HG02938 (cell line): ENCODE results near the gene PCNX3.
"Not testable (repeated sequence)": the region's sequence is repeated elsewhere in the genome, so short reads cannot be mapped to it uniquely, and the experiment has no call there.

Experiments
- ATAC-seq: cut with Tn5 transposase; IDR thresholded peaks from one replicate; pipeline ENCODE4 v1.9.1; 2021; ENCODE audit warnings: mild to moderate bottlenecking, moderate library complexity; ENCODE audit not compliant: unreplicated experiment

PCNX3 gene

DNA sequence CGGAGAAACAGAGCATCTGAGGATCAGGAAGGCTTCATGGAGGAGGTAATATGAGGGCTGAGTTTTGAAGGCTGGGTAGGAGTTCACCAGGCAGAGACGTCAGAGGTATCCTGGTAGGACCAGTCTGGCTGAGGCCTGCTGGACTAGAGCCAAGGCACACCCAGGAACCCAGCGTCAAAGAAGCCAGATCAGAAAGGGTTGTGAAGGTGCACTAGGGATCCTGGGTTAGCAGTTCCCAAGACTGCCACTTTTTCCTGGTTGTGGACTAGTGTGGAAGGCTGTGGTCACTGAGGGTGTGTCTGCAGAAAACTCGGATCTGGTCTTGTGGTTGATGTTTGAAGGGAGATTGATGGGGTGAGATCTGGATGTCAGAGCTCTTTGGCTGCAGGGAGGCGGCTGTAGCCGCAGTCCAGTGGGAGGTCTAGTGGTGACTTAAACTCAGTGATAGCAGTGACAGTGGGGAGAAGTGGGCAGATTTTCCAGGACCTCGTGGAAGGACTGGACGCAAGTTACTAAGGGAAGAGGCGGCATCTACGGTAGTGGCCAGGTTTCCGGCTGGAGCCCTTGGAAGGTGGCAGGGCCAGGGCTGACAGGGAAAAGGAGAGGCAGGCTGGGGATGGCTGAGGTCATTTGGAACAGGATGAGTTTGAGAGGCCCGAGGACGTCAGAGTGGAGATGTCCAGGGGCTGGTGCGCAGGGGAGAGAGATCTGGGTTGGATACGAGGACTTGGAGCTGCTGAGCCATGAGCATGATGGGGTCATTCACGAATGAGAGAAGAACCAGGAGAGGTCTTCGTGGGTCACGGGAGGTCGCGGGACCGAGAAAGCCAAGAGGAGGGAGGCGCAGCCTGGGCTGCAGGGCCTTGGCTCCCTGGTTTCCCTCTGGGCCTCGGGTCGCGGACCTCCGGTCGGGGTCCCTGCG lies 36.3 kb downstream of the PCNX3 start:
- no peak for ATAC-seq

DNA sequence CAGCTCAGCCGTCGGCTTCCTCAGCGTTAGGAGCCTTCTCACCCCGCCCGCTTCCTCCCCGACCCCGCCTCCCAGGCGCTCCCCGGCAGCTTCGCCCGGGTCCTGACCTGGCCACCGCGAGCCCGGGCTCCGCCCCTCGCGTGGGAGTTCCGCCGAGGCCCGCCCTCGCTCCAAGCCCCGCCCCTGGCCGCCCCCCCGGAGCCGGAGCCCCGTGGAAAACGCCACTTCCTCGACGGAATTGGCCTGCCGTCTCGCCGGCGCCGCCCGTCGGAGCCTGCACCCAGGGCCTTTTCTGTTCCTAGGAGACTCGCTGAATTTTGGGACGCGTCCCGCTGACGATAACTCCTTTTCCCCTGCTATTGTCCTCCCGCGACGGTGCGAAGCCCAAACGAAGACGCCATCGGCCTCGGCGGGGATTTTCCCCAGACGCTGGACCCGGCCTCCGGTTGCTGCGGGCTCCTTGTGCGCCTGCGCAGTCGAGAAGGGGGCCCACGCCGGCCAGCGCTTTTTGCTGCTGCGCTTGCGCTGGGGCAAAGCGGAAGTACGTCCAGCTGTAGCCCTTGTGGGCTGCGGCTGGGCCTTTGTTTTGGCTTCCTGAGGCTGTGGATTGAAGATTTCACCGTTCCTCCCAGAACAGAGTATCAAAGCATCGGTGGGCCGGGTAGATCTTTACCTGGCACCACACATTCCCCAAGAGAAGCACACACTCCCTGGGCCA lies 37.1 kb downstream of the PCNX3 start:
- ATAC-seq = peak; percentile 56

DNA sequence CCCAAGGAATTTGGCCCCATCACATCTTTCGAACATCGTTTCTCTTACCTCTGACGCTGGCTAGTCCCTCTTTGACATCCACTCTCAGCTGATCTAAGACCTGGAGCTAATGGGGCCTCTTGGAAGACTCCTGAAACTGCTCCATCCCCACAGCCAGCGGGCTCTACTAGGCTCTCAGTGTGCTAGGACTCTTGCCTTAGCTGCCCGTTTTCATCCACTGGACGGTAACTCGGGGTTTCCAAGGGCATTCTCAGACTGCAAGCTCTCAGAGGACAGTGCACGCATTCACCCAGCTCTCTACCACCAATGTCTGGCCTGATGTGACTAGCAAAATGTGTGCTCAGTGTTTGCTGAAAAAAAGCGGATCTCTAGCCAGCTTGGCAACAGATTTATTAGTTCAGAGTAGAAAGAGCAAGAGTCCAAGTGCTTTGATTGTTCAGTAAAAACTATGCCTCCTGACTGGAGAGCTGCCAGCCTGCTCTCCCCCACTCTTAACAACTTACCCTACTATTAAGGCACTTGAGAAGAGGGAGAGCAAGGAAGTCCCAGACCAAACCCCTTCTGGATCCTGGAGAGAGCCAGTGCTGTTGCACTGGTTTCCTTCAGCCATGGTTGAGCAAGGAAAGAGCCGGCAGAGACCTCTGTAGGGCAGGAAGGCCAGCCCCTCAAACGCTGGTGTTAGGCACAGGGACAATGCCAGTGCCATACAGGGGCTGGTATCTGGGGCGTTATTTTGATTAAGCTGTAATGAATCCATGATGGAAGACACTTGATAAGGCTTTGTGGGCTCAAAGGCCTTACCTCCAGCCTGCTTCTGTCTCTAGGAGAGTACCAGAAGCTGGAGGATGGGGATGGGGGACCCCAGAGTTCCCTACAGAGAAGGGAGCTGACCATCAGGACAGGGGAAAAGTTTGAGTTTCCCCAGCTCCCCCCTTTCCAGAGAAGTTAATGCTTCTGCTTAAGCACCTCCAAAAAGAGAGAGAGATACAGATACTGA lies 38.0 kb downstream of the PCNX3 start:
- no peak for ATAC-seq

DNA sequence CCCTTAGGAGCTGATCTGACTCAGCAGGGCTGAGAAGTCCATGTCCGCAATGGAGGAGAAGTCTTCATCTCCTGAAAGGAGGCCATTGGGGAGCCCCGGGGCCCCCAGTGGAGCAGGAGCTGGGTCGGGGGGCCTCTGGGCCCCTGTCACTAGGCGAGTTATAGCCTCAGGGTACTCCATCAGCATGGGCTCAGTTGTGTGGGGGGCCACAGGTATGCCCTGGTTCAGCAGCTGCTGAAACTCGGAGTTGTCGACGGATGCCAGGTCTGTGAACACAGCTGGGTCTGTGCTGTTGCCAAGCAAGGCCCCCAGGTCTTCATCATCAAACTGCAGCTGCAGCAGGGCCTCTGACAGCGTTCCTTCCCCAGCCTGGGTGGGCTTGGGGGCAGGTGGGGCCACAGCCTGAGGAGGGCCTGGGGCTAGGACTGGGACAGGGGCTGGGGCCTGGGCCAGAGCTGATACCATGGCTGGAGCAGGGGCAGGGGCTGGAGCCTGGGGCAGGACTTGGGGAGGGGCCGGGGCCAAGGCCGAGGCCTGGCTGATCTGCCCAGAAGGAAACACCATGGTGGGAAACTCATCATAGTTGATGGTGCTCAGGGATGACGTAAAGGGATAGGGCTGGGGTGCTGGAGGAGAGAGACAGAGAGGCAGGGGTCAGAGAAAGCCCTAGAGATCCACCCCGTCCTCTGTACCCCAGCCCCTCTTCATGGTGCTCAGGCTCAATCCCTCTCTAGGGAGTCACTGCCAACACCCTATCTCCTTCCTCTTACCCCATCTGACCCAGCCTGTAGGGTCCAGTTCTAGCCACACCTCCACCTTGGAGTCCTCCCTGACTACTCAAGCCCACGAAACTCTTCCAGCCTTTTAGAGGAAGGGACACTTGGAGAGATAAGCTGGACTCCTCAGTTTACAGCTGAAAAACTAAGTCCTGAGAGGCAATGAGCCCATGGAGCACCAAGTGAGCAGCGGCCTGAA lies 39.1 kb downstream of the PCNX3 start:
- no peak for ATAC-seq

DNA sequence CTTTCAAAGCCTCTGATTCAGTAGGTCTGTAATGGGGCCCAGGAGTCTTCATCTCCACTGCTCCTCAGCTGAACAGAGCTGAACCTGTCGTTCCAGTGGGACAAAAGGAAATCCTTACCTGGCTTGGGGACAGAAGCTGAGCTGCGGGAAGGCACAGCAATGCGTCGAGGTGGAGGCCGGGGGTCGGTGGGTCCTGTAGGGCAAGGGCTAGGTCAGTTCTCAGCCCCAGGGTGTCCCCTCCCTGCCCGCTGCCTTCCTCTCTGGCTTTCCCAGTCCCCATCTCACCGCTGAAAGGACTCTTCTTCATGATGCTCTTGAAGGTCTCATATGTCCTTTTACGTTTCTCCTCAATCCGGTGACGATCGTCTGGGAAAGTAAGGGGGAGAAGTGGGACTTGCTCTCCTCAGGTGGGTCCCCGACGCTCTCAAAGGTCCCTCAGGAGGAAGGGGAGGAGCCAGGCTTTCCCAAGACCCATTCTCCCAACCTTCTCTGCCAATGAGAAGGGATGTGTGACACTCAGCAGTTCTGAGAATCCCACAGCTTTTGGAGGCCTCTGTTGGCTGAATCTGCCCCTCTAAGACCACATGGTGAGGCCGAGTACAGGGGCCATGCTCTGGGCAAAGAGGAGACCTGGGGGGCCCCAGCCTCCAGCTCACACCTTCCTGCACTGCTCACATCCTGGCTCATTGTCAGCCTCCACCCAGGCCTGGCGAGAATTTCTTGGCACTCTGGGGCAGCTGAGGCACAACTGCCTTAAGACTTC lies 40.2 kb downstream of the PCNX3 start:
- ATAC-seq = no peak

DNA sequence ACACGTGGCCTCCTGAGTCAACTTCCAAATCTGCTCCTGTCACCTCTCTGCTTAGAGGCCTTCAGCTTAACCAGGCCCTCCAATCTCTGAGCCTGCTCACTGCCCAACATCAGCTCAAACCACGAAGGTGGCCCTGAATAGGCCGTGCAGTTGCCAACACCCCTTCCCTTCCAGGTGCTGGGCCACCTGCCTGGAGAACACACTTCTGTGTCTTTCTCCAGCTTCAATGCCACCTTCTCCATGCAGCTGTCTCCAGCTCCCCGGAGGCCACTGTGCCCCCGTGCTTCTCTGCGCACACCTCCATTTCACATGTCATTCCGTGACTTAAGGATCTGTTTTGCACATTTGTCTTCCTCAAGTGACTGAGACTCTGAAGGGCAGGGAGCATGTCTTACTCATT lies 41.9 kb downstream of the PCNX3 start:
- no peak for ATAC-seq

DNA sequence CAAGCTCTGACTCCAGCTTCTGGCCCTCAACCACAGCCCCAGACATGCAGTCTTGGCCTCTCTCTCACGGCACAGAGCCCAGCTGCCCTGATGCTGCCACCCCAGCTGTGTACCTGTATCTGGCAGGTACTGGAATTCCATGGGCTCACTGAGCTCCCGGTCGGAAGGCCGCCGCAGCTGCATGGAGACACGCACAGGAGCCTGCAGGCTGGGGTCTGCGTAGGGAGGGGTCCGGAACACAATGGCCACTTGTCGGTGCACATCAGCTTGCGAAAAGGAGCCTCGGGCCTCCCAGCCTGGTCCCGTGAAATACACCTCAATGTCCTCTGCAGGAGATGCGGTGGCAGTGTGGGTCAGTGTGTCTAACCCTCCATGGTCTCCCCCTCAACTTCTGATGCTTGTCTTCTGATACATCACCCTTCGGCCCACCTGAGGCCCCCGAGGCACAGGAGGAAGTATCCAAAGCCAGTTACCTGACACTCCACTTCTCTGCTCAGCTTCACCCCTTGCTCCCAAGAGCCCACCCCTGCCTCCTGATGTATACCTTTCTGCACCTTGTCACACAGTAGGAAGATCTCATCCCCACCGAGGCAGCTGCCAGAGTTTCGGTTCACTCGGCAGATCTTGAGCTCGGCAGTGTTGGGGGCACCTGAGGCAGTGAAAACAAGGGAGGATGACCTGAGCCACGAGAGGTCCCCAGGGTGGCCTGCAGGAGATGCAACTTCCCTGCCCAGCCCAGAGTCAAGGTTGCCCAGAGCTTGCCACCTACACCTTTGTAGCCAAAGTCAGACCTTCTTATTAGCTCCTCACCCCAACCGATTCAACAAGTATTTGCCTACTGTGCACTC lies 42.8 kb downstream of the PCNX3 start:
- ATAC-seq = no peak

DNA sequence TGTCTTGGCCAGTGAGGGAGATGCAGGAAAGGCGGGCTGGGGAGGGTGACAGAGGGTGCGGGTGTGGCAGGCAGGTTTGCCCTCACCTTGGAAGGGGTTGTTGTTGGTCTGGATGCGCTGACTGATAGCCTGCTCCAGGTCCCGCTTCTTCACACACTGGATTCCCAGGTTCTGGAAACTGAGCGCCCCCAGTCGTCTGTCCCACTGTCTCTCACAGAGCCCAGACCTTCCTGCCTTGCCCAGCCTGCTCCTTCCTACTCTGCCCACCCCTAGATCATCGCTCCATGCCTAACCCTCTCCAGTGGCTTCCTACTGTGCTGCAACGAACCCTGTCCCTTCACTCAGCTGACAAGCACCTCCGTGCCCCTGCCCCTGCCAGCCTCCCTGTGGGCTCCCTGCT lies 44.5 kb downstream of the PCNX3 start:
- ATAC-seq = no peak

DNA sequence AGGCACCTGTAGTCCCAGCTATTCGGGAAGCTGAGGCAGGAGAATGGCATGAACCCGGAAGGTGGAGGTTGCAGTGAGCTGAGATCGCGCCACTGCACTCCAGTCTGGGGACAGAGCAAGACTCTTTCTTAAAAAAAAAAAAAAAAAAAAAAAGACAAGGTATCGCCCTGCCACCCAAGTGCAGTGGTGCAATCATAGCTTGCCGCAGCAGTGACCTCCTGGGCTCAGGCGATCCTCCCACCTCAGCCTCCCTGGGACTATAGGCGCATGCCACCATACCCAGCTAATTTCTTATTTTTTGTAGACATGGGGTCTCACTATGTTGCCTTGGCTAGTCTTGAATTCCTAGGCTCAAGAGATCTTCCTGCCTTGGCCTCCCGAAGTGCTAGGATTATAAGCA lies 45.3 kb downstream of the PCNX3 start:
- not testable (repeated sequence) for ATAC-seq

DNA sequence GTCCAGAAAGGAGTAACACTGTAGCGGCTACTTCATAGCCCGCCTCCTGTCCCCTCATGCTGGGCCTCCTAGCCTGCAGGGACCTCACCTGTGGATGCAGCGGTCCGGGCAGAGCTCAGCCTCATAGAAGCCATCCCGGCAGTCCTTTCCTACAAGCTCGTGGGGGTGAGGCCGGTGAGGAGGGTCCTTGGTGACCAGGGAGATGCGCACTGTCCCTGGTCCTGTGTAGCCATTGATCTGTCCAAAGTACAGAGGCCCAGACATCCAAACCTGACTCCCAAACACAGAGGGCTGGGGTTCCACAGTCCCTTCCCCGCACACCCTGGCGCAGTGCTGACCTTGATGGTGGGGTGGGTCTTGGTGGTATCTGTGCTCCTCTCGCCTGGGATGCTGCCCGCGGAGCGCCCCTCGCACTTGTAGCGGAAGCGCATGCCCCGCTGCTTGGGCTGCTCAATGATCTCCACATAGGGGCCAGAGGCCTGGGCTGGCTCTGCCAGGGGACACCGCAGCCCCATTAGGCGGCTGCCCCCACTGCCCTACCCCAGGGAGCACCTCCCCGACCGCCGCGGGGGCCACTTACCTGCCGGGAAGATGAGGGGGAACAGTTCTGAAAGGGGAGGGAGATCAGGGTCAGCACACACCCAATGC lies 46.1 kb downstream of the PCNX3 start:
- no peak for ATAC-seq

DNA sequence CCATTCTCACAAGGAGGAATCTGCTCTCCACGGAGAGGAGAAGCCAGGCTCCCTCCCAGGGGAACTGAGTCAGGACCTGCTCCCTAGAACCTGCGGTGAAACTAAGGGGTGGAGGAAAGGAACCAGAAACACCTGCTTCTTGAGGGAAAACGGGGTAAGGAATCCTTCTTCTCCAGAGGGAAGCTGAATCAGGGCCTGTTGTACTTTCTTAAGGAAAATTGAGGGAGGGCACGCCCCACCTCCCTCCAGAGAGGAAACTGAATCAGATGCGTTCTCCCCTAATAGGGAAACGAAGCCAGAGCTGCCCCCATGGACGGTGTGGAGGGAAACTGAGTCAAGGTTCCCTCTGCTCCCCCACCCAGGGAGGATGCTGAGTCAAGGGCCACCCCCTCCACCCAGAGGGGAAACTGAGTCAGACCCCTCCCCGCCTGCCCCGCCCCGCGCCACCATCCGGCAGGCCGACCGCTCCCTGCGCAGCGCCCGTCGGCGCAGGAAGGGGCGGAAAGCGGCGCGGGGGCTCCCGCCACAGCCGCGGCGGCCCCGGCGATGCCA lies 46.7 kb downstream of the PCNX3 start:
- peak; percentile 11 for ATAC-seq

DNA sequence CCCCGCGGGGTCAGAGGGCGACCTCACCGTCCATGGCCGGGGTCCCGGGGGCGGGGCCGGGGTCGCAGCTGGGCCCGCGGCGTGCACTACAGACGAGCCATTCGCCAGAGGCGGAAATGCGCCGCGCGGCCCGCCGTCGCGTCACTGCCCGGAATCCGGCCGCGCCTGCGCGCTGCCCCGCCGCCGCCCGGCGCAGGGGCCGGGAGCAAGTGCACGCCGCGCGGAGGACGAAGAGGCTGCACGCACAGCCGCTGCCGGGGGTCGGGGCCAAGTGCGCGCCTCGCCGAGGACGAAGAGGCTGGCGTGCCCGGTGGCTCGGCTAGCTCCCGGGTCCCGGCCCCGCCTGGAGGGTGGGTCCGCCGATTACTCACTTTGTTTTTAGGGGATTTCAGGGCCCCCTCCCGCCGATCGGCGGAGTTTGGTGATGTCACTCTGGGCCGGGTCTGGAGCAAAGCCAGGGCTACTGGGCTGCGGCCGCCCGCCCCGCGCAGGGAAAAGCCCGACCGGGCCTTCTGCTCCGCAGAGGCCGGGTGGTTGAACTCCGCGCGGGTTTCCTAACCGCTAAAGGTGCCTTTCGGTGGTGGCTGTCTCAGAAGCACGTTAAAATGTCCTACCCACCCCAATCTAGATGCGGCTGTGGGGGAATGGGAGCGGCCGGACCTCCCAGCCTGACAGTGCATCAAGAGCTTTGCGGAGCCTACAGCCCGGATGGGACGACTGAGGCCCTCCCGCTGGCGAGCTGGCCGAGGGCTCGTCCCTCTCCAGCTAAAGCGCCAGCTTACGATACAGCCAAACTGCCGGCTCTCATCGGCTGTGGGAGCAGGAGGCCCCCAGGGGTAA lies 47.4 kb downstream of the PCNX3 start, which contains the start of gene RELA:
Gene RELA, minus strand, starts transcription at position 118 of the 840 bp plus-strand sequence. Its CDS starts 84 bp downstream, at position 34.
- ATAC-seq = peak; percentile 73

DNA sequence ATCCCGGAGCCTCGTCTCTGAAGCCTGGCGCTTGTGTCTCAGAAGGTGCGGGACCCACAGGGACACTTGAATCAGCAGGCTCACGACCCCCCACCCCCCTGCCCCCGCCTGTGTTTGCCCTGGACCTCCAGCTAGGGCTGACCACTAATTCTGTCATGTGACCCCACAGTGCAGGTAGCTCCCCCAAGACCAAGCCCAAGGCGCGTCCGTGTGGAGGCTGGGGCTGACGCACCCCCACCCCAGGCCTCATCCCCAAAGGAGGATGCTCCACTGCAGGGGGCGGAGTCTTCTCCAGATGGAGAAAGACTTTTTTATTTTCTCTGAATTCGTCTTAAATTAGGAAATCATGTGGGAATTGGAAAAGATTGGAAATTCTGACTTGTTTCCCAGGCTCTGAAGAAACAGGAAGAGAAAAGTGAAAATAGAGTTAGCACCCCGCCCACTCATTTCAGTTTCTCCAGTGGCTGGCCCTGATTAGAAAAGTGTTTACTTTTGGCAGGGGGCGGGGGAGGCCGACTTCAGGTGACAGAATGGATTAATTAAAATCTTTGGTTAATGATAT lies 48.1 kb downstream of the PCNX3 start:
- no peak for ATAC-seq

DNA sequence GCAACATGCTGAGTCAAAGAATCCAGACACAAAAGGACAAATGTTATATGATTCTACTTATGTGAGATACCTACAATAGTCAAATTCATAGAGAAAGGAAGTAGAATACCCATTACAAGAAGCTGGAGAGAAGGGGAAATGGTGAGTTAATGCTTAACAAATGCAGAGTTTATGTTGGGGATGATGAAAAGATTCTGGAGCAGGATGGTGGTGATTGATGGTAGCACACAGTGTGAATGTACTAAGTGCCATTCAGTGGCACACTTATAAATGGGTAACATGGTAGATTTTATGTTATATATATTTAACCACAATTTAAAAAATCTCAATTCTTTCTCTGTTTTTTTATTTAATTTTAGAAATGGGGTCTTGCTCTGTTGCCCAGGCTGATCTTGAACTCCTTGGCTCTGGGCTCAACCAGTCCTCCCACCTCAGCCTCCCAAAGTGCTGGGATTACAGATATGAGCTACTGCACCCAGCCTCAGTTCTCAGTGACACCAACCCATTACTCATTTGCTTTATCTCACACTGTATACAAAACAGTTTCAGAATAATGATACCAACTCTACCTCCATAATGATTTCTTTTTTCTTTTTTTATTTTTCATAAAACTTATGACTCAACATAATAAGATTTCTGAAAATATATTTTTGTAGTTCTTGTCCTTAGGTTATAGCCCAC lies 56.7 kb downstream of the PCNX3 start:
- no peak for ATAC-seq

DNA sequence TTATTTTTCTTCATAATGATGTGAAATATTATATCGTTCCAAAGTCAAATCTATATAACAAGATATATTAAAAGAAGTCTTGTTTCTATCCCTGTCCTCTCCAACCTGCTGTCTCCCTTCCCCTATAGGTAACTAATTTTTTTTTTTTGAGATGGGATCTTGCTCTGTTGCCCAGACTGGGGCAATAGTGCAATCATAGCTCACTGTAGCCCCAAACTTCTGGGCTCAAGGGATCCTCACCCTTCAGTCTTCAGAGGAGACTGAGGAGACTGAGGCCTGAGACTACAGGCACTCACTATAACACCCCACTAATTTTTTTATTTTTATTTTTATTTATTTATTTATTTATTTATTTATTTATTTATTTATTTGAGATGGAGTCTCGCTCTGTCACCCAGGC lies 57.4 kb downstream of the PCNX3 start:
- ATAC-seq = no peak
